ENCODE data around the gene DAZAP1. TPM values are rescaled to one million over a fixed set of nuclear protein-coding genes. Genes with fewer than 3 reads are reported as not detected.

DAZAP1 gene
- total RNA-seq, 1 experiment from 2014 or later, result 229 TPM

- BruUV-seq (replicated peaks), result no TSS peak
- DNase-seq (ENCODE audit: low spot score), result no peak
- Histone ChIP-seq H3K27ac (ENCODE audit: low read depth, low read length, poor library complexity, severe bottlenecking) (no peak overlapping the region), H3K4me3 (ENCODE audit: low read depth, low read length, poor library complexity, severe bottlenecking) (peak overlapping the region; percentile 35), H3K4me1 (ENCODE audit: insufficient read depth, low read length, poor library complexity, severe bottlenecking) (peaks cover 24% of the 10 kb centered on the region), H3K27me3 (replicated peaks; ENCODE audit: insufficient read depth, low read depth, low read length, poor library complexity) (peaks cover 65% of the 10 kb centered on the region), H3K36me3 (ENCODE audit: insufficient read depth, low read length, poor library complexity, severe bottlenecking) (no peaks in the 10 kb centered on the region), H3K9me3 (ENCODE audit: low read depth, low read length, poor library complexity, severe bottlenecking) (no peaks in the 10 kb centered on the region)
- ChIA-PET POLR2A (ENCODE audit: low non-redundant PET) (interaction anchor here (0.6 kb wide), 1 partner anchor 16 kb away, joined by 3 read pairs; no protein-coding TSS in a partner anchor), CTCF (no interaction called here)
- TF ChIP-seq EZH2 (IDR thresholded peaks at IDR 0.05; ENCODE audit: borderline replicate concordance, low read depth, low read length, poor library complexity, severe bottlenecking) (no peak), CTCF (conservative IDR thresholded peaks at IDR 0.05; ENCODE audit: low read depth, low read length) (no peak)
- intact Hi-C loops (cut with micrococcal nuclease; ENCODE audit: unreplicated experiment), result no loop called here
Measured at GRCh38 chr19:1469255-1470054, 62.1 kb downstream of the DAZAP1 start.

DNA sequence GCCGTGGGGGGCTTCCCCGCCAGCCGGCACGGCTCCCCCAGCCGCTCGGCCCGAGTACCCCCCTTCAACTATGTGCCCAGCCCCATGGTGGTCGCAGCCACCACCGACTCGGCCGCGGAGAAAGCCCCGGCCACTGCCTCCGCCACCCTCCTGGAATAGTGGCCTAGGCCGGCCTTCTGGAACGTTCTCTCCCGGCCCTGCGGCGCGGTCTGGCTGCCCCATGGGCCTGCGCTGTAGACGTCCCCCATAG lies 62.6 kb downstream of the DAZAP1 start:
- no peak overlapping the region for H3K27ac ChIP-seq (ENCODE audit: low read depth, low read length, poor library complexity, severe bottlenecking)
- CTCF ChIA-PET, result no interaction called here
- H3K36me3 ChIP-seq (ENCODE audit: insufficient read depth, low read length, poor library complexity, severe bottlenecking), result no peaks in the 10 kb centered on the region
- H3K9me3 ChIP-seq (ENCODE audit: low read depth, low read length, poor library complexity, severe bottlenecking), result no peaks in the 10 kb centered on the region
- peaks cover 24% of the 10 kb centered on the region for H3K4me1 ChIP-seq (ENCODE audit: insufficient read depth, low read length, poor library complexity, severe bottlenecking)
- peak; percentile 67 for TF ChIP-seq EZH2 (IDR thresholded peaks at IDR 0.05; ENCODE audit: borderline replicate concordance, low read depth, low read length, poor library complexity, severe bottlenecking)
- no peak for TF ChIP-seq CTCF (conservative IDR thresholded peaks at IDR 0.05; ENCODE audit: low read depth, low read length)
- peaks cover 65% of the 10 kb centered on the region for H3K27me3 ChIP-seq (replicated peaks; ENCODE audit: insufficient read depth, low read depth, low read length, poor library complexity)
- no TSS peak for BruUV-seq (replicated peaks)
- no peak for DNase-seq (ENCODE audit: low spot score)
- intact Hi-C loops (cut with micrococcal nuclease; ENCODE audit: unreplicated experiment), result no loop called here
- POLR2A ChIA-PET (ENCODE audit: low non-redundant PET), result no interaction called here
- peak overlapping the region; percentile 35 for H3K4me3 ChIP-seq (ENCODE audit: low read depth, low read length, poor library complexity, severe bottlenecking)

GRCh38 chr19:1470305-1471009 lies 63.1 kb downstream of the DAZAP1 start:
- H3K4me3 ChIP-seq (ENCODE audit: low read depth, low read length, poor library complexity, severe bottlenecking), result peak overlapping the region; percentile 35
- peaks cover 24% of the 10 kb centered on the region for H3K4me1 ChIP-seq (ENCODE audit: insufficient read depth, low read length, poor library complexity, severe bottlenecking)
- intact Hi-C loops (cut with micrococcal nuclease; ENCODE audit: unreplicated experiment), result no loop called here
- no peaks in the 10 kb centered on the region for H3K36me3 ChIP-seq (ENCODE audit: insufficient read depth, low read length, poor library complexity, severe bottlenecking)
- peaks cover 65% of the 10 kb centered on the region for H3K27me3 ChIP-seq (replicated peaks; ENCODE audit: insufficient read depth, low read depth, low read length, poor library complexity)
- BruUV-seq (replicated peaks), result no TSS peak
- no peaks in the 10 kb centered on the region for H3K9me3 ChIP-seq (ENCODE audit: low read depth, low read length, poor library complexity, severe bottlenecking)
- ChIA-PET POLR2A (ENCODE audit: low non-redundant PET) (no interaction called here), CTCF (no interaction called here)
- H3K27ac ChIP-seq (ENCODE audit: low read depth, low read length, poor library complexity, severe bottlenecking), result no peak overlapping the region
- peak; percentile 86 for DNase-seq (ENCODE audit: low spot score)
- TF ChIP-seq EZH2 (IDR thresholded peaks at IDR 0.05; ENCODE audit: borderline replicate concordance, low read depth, low read length, poor library complexity, severe bottlenecking) (peak; percentile 11), CTCF (conservative IDR thresholded peaks at IDR 0.05; ENCODE audit: low read depth, low read length) (no peak)
